T-helper 1 cell (primary cell): Measurements from ENCODE around the gene RAB3GAP1.
"Not testable (repeated sequence)": the region's sequence is repeated elsewhere in the genome, so short reads cannot be mapped to it uniquely, and the experiment has no call there.

Source experiments
- DNase-seq, 5 donors: peaks; one replicate each; pipeline ENCODE4 v3.0.0-alpha.2; 2012 to 2020

Gene RAB3GAP1

DNA sequence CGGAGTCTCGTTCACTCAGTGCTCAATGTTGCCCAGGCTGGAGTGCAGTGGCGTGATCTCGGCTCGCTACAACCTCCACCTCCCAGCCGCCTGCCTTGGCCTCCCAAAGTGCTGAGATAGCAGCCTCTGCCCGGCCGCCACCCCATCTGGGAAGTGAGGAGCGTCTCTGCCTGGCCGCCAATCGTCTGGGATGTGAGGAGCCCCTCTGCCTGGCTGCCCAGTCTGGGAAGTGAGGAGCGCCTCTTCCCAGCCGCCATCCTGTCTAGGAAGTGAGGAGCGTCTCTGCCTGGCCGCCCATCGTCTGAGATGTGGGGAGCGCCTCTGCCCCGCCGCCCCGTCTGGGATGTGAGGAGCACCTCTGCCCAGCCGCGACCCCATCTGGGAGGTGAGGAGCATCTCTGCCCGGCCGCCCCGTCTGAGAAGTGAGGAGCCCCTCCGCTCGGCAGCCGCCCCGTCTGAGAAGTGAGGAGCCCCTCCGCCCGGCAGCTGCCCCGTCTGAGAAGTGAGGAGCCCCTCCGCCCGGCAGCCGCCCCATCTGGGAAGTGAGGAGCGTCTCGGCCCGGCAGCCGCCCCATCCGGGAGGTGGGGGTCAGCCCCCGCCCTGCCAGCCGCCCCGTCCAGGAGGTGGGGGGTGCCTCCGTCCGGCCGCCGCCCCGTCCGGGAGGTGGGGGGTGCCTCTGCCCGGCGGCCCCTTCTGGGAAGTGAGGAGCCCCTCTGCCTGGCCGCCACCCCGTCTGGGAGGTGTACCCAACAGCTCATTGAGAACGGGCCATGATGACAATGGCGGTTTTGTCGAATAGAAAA lies 53.6 kb downstream of the RAB3GAP1 start:
- DNase-seq, result not testable (repeated sequence)

DNA sequence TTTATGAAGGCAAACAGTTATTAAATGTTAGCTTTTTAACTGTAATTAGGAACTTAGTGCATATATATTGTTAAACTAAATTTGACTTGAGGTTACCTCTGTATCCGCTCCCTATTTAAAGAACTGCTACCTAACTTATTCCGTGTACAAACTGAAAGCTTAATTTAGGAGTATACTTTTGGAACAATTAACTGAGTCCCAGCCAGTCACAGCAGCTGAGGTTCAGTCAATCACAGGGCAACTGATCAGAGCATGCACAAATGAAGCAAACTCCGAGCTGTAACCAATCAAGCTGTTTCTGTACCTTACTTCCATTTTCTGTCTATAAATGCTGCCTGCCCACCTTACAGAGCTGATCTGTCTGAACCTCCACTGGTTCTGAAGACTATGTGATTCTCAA lies 61.2 kb downstream of the RAB3GAP1 start:
- no peak for DNase-seq

DNA sequence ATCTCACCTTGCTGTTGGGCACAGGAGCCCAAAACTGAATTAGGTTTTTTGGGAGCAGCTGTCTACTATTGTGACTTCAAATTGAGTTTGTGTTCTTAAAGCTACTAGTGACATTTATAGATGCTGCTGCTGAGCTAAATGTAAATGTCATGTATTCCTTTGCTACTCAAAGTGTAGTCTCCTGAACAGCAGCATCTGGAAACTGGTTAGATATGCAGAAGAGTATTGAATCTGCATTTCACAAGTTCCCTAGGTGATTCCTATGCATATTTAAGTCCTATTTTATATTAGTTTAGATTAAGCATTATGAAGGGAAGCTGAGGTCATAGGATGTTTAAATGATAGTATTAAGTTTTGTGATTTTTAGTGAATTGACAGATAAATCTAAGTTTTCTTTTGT lies 67.5 kb downstream of the RAB3GAP1 start:
- no peak for DNase-seq

DNA sequence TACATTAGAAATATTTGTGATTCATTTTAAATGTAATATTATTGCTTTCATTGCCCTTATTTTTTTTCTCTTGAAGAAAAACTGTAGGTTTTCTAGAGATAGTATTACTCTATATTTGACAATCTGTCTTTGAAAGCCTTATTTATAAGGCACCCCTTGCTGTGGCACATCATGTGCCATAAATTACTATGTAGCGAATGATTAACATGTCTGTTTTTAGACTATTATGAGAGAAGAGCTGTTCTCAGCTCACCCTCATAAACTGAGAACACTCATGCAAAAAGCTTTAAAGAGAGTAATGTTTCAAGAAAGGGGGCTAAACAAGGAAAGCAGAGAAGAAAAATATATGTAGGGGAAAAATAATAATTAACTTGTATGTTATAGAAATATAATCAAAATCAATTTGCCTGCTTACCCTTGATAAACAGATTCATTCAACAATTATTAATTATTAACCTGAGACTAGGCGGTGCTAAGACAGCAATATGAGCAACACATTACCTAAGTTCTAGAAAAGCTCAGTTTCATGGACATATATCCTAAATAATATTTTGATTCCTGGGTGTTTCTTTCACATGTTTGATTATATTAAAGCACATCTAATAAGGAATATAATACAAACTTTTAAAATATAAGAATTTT lies 69.0 kb downstream of the RAB3GAP1 start:
- DNase-seq, result no peak

DNA sequence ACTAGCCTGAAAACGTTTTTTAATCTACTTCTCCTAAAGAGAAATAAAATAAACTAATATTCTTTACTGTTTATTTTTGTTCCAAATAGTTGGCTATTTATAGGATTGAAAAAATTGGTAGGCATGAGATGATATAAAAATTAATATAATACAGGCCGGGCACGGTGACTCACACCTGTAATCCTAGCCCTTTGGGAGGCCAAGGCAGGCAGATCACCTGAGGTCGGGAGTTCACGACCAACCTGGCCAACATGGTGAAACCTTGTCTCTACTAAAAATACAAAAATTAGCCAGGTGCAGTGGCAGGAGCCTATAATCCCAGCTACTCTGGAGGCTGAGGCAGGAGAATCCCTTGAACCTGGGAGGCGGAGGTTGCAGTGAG lies 69.6 kb downstream of the RAB3GAP1 start:
- not testable (repeated sequence) for DNase-seq

DNA sequence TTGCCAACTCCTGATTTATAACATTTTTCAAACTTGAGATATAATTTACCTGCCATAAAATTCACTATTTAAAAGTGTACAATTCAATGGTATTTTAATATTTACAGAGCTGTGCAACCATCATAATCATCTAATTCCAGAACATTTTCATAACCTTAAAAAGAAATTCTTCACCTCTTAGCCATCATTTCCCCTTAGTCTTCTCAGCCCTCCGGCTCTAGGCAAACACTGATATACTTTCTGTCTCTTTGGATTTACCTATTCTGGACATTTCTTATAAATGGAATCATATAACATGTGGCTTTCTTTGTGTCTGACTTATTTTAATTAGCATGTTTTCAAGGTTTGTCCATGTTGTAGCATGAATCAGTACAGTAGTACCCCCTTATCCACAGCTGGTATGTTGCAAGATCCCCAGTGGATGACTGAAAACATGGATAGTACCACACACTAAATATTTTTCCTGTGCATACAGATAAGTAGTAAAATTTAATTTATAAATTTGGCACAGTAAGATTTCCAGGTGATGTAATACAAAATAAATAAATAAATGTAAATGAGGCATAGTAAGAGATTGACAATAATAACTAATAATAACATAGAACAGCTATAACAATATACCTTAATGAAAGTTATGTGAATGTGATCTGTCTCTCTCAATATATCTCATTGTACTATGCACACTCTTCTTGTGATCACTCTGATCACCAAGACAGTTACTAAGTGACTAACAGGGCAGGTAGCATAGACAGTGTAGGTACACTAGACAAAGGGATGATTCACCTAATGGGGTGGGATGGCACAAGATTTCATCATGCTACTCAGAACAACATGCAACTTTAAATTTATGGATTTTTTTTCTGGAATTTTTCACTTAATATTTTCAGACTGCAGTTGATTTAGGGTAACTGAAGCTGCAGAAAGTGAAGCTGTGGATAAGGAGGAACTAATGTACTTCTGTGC lies 73.1 kb downstream of the RAB3GAP1 start:
- no peak for DNase-seq

DNA sequence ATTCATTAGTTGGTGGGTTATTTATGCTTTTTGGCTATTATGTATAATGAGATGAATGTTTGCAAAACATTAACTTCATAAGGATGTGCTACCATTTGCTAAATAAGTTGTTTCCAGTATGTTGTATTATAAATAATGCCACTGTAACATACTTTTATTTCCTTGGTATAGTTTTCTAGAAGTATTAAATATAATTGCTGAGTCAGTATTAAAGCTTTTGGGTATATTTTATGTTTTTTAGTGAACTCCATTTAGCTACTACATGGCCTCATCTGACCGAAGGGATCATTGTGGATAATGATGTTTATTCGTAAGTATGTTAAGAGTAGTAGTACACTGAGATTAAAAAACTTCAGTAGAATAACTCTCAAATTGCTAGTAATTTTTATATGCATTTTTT lies 73.8 kb downstream of the RAB3GAP1 start:
- DNase-seq, result no peak

DNA sequence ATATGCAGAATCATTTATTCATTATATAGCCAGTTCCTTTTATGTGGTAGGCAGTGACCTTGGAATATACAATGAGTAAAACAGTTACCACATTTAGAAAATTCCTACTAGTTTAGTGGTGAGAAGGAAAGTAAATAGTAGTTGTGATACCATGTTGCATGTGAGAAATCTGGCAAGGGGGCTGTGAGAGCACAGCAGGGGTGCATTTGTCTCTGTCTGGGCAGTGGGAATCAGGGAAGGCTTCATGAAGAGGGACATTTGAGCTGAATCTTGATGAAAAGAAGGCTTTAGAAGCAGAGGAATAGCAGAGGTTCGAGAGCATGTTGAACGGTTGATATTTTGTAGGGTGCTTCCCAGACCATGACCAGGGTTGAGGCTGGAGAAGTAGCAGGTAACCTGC lies 78.7 kb downstream of the RAB3GAP1 start:
- DNase-seq, result no peak

DNA sequence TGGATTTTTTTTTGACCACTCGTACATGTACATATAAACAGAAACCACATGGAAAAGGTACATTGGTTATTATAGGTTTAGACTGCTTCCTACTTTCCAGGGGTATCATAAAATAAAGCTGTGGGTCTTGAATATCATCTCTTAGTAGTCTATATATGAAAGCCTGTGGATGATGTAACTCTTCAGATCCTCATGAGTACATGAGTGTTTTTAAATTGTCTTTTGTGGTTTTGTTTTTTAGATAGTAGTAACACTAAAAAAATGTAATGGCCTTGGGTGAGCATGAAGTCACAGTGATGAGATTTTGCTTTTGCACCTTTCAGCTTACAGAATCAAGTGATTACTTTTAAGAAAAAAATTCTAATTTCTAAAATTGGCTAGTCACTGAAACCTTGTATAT lies 80.2 kb downstream of the RAB3GAP1 start:
- no peak for DNase-seq

DNA sequence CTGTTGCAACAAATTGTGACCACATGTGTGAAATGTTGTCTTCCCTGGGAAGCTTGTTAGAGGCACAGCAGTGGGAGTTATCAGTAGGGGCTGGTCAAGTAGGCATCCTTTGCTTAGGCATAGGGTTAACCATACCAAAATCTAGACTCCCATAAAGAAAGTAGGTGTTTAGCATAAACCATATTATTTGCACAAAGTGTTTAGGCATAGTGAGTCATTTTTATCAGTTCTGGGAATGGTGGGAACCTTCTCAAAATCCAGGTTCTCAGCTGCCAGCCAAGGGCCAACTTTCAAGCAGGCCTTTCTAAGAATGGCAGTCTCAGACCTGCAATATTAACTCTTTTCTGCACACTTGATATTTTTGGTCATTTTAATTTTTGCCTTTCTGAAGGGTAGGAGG lies 88.5 kb downstream of the RAB3GAP1 start:
- no peak for DNase-seq

DNA sequence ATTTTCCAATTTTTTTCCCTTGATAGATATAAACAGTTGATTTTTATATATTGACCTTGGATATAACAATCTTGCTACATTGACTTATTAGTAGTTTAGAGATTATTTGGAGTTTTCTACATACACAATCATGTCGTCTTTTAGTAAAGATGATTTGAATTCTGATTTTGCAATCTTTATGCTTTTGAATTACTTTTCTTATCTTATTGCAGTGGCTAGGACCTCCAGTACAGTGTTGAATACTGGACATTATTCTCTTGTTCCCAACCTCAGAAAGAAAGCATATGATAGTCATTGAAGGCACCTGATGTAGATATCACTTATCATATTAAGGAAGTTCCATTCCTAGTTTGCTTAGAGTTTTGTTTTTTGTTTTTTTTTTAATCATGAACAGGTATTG lies 90.2 kb downstream of the RAB3GAP1 start:
- no peak for DNase-seq

DNA sequence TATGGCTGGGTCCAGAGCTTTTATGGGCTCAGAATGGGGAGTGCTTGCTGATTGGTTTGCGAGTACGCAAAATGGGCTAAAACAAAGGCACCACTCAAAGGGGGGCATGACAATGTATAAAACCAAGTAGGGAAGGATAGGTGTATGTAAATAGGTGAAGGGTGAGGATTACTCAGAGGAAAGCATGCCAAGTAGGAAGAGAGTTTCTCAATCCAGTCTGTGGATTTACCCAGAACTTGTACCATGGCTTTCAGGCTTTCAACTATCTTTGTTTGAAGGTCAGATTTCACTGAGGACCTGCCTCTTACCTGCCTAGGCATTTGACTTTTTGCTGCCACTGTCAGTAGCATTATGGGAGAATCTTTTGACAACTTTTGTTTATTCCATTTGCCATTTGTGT lies 92.3 kb downstream of the RAB3GAP1 start:
- DNase-seq, result no peak

DNA sequence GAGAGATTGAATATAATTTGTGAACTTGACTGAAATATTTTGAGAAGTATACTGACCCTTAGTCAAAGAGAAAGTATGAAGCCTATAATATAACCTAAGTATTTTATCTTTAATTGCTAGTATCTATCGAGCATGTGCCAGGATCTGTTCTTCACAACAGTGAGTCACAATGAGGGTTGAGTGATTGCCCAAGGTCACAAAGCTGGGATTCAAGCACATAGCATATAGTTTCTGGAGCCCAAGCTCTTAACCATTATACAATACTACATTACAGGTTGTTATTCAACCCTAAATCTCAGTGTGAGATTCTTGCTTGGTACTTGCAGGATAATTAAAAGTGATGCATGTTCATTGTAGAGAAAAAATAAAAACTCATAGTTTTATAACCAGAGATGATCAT lies 97.2 kb downstream of the RAB3GAP1 start:
- no peak for DNase-seq

DNA sequence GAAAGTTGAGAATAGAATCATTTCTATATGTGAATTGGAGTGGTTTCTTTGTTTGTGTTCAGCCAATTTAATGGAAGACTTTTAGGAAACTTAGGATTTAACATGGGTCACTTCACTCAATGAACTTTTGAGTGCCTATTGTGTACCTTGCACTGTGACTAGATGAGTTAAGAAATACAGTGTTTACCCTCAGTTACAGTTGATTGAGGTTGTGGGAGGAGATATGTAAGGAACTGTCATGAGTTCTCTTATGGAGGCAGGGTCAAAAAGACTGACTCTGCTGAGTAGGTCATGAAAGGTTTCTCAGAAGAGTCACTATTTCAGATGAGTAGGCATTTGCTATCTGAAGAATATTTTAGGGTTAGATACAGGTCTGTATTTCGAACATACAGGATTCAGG lies 98.6 kb downstream of the RAB3GAP1 start:
- no peak for DNase-seq

DNA sequence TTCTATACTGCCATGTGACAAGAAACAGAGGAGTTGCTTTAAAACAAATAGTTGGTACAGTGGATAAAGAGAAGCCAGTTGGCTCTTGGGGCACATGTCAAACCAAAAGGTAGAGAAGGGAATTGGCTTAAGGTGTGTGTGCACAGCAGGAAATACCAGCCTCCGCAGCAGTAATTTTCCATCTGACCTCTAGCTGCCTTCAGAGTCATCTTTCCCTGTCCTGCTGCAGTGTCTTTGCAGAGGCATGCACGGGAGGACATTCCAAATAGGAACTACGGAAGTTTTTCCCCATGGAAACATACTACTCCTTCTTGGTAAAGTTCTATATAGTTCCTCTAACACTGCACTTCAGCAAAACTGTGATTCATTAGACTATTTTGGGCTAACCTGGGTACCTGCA lies 99.5 kb downstream of the RAB3GAP1 start:
- DNase-seq, result no peak

DNA sequence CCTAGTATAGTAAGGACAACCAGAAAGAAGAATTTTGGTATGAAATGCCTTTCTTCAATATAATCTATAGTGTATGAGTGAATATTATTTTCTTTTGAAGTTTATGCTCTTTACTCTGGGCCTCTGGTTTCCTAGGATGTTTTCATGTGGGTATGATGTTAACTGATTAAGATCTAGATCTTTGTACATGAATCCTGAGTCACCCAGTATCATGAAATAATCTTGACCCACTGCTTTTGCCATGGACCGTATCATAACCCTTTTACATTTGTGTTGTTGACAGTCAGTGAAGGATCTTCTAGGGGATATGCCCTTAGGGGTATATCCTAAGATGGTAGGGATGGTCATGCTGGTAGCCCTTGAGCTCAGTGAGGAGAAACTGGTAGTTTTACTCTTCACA lies 100.3 kb downstream of the RAB3GAP1 start:
- no peak for DNase-seq

DNA sequence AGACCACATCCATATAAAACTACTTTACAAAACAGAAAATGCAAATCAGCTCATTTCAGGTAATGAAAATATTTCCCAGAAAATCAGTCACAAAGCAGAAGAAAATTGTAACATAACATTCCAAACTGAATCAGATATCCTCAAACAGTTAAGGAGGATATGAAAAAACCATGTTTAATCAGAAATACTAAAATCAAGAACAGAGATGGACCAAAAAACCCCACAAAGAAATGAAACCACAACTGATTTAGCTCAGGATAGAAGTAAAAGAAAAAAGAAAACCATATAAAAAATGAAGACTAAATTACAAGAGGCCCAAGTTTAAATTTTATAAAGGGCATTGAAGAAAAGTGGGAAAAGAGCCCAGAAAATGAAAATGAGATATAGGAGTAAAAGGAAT lies 102.9 kb downstream of the RAB3GAP1 start:
- DNase-seq, result no peak

DNA sequence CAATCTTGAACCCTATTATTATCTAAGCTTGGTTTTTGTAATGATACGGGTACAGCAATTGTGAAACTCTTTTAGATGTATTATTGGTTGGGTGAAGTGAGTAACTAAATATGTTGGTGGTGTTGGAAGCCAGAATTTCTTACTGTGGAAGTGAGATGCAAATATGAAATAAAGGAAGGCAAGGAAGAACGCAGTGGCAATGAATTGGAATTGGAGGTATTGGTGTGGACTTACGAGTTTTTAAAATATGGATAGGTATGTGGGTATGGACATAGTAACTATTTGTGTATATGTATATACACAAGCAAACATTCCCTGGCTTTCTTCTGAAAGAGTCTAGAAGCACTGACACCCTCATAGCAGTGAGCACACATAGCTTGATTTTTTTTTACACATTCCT lies 105.8 kb downstream of the RAB3GAP1 start:
- DNase-seq, result no peak

DNA sequence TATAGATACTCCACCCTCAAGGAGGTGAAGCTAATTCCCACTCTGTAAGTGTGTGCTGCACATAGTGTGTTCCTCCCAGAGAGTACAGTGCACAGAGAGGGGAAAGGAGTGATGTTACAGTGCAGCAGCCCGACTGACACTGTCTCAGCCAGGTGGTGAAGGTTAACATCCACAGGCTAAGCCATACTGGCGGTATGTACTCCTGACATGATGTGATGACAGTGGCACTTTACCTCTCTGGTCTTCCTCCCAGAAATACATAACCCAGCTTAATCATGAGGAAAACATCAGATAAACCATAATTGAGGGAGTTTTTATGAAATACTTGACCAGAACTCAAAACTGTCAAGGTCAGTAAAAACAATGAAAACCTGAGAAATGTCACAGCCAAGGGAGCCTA lies 107.1 kb downstream of the RAB3GAP1 start:
- DNase-seq, result no peak

DNA sequence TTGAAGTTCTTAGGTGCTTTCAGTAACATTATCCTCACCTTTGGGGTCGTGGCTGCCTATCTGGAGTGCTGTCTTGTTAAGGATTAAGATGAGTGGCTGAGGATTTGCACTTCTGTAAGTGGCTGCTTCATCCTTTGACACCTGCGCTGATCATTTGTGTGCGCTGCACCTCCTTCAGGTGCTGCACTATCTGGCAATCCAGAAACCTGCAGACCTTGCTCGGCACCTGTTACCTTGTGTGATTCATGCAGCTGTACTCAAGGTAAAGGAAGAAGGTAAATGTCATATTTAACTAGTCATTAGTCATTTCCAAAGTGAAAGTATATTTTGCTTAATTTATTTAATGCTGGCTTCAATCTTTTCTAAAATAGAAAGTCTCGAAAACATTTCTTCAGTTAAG lies 110.3 kb downstream of the RAB3GAP1 start:
- no peak for DNase-seq

DNA sequence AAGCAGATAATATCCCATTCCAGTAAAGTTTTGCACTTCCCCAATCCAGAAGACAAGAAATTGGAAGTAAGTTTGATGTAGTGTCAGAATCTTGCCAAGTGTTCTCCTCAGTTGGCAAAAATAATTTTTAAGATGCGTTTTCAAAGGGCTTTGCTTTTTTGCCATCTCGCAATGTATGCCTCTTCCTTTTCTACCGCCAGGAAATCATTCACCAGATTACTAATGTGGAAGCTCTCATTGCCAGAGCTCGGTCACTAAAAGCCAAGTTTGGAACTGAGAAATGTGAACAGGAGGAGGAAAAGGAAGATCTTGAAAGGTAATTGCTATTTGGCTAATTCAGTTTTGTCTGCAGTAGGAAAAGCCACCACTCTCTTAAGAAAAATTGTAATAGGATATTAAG lies 110.7 kb downstream of the RAB3GAP1 start:
- DNase-seq, result no peak

DNA sequence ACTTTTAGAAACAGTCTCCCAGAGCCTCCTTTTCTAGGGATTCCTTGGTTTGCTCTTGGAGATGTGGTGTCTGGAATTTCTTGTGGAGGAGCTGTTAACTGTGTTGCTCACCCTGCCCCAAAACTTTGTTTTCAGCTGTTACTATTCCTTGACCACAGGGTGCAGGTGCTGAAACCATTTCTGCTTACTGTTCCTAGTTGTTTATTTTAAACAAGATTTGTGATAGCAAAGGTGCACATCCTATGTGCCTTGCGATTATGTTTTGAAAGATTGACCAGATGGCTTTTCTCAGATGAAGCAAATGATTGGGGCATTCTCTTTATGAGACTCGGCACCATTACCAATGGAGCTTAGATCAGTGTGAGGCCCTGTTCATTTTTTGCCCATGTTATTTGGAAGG lies 111.2 kb downstream of the RAB3GAP1 start:
- DNase-seq, result no peak

DNA sequence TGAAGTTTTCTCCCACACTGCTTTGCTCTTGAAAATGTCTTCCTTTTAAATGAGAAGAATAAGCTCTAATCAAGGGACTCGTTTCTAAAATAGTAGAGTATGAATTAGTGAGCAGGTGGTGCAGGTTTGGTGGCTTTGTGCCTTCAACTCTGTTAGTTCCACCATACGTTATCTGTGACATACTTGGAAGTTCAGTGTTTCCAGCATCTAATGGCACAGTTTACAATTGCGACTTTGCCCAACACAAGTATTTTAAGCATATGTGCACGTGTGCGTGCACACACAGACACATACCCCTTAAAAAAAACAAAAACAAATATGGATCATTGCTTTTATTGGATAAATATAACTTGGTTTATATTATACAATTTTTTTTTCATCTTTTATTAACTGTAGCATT lies 111.8 kb downstream of the RAB3GAP1 start:
- DNase-seq, result no peak

DNA sequence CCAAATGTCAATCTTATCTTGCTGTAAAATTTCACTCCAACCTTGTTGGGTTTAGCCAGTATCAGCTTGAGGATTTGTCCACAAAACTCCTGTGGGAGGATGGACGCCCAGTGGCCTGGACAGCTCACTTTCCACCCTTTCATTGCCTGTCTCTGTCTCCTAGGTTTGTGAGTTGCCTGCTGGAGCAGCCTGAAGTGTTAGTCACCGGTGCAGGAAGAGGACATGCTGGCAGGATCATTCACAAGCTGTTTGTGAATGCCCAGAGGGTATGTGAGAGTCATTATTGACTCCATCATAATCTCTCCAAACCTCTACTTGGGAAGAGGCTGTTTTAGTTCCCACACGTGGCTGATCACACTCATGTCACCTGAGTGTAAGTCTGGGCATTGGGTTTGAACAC lies 112.3 kb downstream of the RAB3GAP1 start:
- no peak for DNase-seq
